Fibroblast of pulmonary artery (primary cell): Measurements from ENCODE around the gene RPUSD1.

Experiments used
- DNase-seq: peaks from one replicate; pipeline ENCODE4 v3.0.0-alpha.2; 2010; ENCODE audit warnings: low read depth
- H3K4me3 ChIP-seq: replicated peaks from 2 replicates; pipeline ENCODE4 v1.5.1; 2011; ENCODE audit warnings: low read depth, mild to moderate bottlenecking, control low read depth, low read length, moderate library complexity
- TF ChIP-seq, protein P1 (sequence below): IDR thresholded peaks from 2 replicates; pipeline ENCODE4 v1.5.1; 2011; ENCODE audit warnings: mild to moderate bottlenecking, control low read depth, low read length, inconsistent platforms; ENCODE audit errors: missing control alignments

The RPUSD1 gene

DNA sequence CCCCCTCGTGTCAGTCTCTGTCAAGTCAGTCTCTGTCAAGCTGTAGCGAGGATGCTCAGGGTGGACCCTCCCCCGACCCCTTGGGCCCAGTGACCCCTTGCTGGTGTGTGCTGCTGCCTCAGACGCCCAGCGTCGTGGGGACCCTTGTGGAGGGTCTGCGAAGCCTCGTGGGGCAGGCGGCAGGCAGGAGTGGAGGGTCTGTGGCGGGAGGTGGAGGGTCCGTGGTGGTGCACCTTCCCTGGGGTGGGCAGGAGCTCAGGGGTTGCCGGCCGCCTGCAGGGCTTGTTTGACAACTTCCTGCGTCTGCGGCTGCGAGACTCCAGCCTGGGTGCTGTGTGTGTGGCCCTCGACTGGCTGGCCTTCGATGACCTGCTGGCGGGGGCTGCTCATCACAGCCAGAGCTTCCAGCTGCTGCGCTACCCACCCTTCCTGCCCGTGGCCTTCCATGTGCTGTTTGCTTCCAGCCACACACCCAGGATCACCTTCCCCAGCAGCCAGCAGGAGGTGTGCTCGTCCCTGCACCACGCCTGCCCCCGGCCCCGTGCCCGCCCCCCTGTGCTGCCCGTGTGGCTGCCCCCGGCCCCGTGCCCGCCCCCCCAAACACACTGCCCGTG, 6.8 kb upstream of the RPUSD1 start:
- no peak for DNase-seq
- H3K4me3 ChIP-seq, result no peak overlapping the region
- TF ChIP-seq, protein P1, sequence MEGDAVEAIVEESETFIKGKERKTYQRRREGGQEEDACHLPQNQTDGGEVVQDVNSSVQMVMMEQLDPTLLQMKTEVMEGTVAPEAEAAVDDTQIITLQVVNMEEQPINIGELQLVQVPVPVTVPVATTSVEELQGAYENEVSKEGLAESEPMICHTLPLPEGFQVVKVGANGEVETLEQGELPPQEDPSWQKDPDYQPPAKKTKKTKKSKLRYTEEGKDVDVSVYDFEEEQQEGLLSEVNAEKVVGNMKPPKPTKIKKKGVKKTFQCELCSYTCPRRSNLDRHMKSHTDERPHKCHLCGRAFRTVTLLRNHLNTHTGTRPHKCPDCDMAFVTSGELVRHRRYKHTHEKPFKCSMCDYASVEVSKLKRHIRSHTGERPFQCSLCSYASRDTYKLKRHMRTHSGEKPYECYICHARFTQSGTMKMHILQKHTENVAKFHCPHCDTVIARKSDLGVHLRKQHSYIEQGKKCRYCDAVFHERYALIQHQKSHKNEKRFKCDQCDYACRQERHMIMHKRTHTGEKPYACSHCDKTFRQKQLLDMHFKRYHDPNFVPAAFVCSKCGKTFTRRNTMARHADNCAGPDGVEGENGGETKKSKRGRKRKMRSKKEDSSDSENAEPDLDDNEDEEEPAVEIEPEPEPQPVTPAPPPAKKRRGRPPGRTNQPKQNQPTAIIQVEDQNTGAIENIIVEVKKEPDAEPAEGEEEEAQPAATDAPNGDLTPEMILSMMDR, result no peak

DNA sequence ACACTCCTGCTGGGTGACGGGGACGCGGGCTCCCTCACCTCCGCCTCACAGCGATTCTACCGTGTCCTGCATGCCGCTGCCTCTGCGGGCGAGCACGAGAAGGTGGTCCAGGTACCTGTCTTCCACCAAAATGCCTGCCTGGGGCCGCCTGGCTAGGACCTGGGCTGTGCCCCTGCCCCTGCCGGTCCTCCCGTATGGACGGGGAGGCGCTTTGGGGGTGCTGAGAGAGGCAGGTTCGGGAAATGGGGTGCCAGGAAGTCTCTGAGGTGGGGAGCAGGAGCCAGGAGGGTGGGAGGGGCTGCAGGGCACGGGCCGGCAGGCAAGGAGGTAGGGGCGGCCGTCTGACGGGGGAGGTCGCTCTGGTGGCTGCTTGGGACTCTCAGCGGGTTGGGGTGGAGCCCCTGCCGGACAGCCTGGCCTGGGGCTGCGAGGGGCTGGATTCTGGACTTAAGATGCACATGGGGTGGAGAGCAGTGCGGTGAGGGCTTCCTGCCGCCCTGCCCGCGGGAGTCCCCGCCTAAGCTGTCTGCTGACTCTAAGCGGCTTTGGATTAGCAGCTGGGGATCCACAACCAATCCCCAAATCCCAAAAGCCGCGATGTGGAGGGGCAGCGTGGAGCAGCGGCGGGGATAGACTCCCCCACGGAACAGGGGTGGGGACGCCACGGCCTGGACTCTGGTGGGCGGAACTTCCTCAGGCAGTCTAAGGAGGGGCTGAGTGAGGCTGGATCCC, 6.1 kb upstream of the RPUSD1 start:
- no peak for DNase-seq
- no peak overlapping the region for H3K4me3 ChIP-seq
- TF ChIP-seq, protein P1, result no peak

DNA sequence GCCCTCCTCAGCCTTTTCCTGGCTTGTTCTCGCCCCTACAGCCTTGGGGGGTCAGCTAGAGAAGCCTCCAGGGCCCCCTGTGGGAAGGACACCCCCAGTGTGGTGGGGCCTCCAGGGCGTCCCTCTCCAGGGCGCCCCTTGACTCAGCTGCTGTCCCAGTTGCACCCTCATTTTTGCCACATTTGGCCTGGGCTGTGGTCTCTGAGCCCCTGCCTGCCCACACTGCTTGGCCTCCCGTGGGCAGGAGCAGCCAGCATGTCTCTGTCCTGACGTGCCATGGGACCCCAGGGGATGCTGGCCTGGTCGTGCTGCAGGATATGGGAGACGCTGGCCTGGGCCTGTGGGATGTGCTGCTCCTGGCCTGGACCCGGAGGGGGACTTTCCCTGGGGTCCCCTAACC, 5.2 kb upstream of the RPUSD1 start:
- TF ChIP-seq, protein P1, result no peak
- H3K4me3 ChIP-seq, result no peak overlapping the region
- no peak for DNase-seq

DNA sequence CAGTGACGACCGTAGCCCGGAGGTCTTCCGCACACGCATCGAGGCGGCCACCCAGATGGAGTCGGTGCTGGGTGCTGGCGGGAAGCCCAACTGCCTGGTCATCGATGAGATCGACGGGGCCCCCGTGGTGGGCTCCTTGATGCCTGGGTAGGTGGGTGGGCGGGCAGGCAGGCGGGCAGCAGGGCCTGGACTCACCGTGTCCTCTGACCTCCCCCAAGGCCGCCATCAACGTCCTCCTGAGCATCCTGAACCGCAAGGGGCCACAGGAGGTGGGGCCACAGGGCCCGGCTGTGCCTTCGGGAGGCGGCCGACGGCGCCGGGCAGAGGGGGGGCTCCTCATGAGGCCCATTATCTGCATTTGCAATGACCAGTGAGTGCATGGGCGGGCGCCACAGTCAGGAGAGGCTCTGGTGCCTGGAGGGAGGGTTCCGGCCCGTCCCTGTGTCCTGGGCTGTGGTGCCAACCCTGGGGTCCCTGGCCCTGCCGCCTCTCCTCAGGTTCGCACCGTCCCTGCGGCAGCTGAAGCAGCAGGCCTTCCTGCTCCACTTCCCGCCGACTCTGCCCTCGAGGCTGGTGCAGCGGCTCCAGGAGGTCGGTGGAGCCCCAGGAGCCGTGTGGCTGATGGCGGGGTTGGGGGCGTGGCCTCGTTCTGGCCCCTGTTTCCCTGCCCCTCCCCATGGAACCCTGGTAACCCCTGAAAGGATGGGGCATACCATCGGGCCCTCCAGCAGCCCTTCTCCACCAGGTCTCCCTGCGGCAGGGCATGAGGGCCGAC, 4.2 kb upstream of the RPUSD1 start:
- no peak overlapping the region for H3K4me3 ChIP-seq
- TF ChIP-seq, protein P1, result no peak
- DNase-seq, result no peak

DNA sequence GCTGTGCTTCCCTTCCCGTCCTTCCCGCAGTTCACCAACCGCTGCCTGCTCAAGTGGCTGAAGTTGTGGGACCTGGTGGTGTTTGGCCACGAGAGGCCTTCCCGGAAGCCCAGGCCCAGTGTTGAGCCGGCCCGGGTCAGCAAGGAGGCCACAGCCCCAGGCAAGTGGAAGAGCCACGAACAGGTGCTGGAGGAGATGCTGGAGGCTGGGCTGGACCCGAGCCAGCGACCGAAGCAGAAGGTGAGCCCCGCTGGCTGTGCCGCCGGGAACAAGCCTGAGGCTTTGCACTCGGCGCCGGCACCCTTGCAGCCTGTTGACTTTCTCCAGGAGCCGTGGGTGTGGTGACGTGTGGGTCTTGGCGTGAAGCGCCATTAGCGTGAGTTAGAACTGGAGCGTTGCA, 3.0 kb upstream of the RPUSD1 start:
- H3K4me3 ChIP-seq, result no peak overlapping the region
- TF ChIP-seq, protein P1, result no peak
- no peak for DNase-seq

DNA sequence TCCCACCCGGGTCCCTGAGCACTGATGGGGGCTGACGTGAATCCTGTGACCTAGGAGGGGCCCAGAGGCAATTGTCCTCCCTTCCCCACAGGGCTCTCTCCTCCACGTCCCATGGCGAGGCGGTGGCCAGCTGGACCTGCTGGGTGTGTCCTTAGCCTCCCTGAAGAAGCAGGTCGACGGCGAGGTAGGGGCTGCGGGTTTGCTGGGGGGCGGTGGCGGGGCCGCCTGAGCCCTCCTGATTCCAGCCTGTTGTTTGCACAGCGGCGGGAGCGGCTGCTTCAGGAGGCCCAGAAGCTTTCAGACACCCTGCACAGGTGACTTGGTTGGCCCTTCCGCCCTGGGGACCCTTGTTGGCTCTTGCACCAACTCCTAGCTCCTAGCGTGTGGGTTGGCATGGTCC, 1.9 kb upstream of the RPUSD1 start:
- no peak overlapping the region for H3K4me3 ChIP-seq
- TF ChIP-seq, protein P1, result no peak
- DNase-seq, result no peak
